DMS153 treated with DMSO at 0.1 percent for 48 hours (cell line): ENCODE measurements around the gene ENPP3.

ENCODE experiments used
- DNase-seq: peaks from one replicate; lab custom pipeline; 2025; ENCODE audit not compliant: unreplicated experiment; lab: John Stamatoyannopoulos, UW

The ENPP3 gene

DNA sequence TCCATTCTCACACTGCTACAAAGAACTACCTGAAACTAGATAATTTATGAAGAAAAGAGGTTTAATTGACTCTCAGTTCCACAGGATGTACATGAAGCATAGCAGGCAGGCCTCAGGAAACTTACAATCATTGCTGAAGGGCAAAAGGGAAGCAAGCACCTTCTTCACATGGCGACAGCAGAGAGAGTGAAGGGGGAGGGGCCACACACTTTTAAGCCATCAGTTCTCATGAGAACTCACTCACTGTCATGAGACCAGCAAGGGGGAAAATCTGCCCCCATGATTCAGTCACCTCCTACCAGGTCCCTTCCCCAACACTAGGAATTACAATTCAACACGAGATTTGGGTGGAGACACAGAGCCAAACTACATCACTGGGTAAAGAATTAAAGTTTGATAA is 158.3 kb downstream of the ENPP3 start:
- DNase-seq, result no peak
